Activated CD4-positive, alpha-beta T cell treated with anti-CD3 and anti-CD28 coated beads for 1 hour (primary cell): Measurements from ENCODE around the gene EEF1A2.
"Not testable (repeated sequence)": the region's sequence is repeated elsewhere in the genome, so short reads cannot be mapped to it uniquely, and the experiment has no call there.

Experiments
- DNase-seq: peaks from one replicate; pipeline ENCODE4 v3.0.0-alpha.2; 2020

Gene EEF1A2

GRCh38 chr20:63519668-63520503, 21.0 kb upstream of the EEF1A2 start:
- peak; percentile 47 for DNase-seq

- DNase-seq = no peak
Measured at GRCh38 chr20:63518946-63519667, 20.2 kb upstream of the EEF1A2 start.

DNA sequence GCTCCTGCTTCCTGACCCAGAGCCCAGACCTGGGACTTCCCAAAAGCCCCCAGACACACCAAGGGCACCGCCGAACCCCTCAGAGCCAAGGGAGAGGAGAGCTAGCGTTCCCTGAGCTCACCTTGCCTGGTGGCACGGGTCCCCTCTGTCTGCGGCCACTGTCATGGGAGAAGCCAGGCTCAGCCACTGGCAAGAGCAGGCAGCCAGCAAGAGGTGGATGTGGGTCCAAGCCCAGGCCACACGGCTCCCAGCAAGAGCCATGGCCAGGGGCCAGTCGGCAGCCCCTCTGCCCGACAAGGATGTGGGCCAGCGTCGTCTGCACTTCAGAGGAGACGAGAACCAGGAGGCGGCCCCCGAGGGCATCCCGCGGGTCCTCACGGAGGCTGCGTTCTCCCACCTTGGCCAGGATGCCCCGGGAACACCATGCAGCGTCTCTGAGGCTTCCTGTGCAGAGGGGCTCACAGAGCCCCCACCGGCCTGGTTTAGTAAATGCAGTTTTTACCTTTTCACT, 19.5 kb upstream of the EEF1A2 start:
- DNase-seq = no peak

DNA sequence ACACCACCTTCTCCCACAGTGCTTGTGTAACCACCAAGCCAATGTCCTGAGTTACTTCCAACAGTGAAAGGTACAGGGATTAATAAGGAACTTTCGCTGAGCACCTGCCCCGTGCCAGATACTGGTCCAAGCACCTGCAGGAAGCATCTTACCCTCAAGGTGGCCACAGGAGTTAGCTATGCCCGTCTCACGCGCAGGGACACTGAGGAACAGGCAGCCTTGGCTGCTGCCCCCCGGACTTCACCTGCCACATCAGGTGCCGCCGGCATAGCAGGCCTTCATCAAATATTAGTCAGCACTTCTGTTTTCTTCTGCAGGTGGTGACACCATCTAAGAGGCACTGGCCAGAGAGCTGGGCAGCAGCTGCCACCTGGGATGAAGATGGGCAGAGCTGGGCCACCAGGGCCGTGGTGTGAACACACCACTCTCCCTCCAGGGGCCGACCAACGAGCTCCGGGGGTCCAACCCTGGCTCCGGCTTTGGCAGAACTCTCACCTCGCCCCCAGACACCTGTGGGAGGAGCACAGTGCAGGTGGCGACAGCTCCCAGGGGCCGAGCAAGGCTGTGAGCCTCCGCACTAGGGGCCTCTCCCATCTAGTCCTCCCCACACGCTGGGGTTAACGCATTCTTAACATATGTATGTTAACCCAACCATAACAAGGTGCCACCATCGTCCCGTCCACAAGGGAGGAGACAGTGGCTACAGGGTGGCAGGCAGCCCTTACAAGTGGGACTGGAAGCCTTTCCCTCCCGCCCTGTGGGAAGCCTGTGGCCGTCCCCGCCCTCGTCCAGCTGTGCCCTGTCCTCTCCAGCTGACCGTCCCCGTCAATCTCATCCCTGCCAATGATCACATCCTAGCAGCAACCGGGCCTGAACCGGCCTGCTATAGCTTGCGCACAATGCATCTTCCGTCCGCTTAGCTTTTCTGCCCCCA, 18.8 kb upstream of the EEF1A2 start:
- DNase-seq = no peak

DNA sequence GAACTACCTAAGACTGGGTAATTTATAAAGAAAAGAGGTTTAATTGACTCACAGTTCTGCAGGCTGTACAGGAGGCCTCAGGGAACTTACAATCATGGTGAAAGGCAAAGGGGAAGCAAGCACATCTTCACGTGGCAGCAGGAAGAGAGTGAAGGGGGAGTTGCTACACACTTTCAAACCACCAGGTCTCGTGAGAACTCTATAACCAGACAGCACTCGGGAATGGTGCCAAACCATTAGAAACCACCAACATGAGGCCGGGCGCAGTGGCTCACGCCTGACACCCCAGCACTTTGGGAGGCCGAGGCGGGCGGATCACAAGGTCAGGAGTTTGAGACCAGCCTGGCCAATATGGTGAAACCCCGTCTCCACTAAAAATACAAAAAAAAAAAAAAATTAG, 15.6 kb upstream of the EEF1A2 start:
- DNase-seq = not testable (repeated sequence)

GRCh38 chr20:63513207-63513606, 14.3 kb upstream of the EEF1A2 start:
- no peak for DNase-seq

- DNase-seq = no peak
Measured at GRCh38 chr20:63509088-63509564, 10.2 kb upstream of the EEF1A2 start.

- no peak for DNase-seq
Measured at GRCh38 chr20:63508072-63508768, 9.3 kb upstream of the EEF1A2 start.

DNA sequence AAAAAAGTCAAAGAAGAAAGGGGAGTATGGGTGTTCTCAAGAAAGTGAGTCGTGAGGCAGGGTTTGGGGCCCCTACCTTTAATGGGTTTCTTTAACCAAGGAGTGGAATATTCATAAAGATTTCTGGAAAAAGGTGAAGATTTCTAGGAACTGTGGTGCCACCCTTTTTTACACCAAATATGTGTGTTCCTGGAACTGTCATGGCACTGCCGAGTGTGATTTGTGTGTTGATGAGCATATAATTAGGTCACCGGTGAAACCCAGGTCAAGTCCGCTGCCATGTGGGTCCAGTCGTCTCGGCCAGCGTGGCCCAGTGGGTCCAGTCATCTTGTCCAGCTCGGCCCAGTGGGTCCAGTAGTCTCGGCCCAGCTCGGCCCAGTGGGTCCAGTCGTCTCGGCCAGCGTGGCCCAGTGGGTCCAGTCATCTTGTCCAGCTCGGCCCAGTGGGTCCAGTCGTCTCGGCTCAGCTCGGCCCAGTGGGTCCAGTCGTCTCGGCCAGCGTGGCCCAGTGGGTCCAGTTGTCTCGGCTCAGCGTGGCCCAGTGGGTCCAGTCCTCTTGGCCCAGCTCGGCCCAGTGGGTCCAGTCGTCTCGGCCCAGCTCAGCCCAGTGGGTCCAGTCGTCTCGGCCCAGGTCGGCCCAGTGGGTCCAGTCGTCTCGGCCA, 8.3 kb upstream of the EEF1A2 start:
- DNase-seq = no peak

DNA sequence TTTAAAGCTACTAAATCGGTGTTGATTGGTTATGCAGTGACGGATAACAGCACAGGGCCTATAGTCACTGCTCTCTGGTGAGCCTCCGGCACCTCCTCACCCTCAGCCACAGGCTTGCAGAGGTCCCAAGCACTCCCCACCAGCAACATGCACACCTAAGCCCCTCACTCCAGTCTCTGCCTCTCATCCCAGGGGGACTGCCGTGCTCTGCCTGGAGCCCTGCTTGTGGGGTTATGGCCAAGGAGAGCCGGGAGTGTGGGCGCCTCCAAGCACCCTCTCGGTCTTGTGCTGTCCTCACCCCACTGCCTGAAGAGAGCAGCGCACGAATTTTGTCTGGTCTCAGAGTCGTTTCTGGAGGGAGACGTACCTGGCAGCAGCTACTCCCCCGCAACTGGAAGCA, 6.8 kb upstream of the EEF1A2 start:
- no peak for DNase-seq

DNA sequence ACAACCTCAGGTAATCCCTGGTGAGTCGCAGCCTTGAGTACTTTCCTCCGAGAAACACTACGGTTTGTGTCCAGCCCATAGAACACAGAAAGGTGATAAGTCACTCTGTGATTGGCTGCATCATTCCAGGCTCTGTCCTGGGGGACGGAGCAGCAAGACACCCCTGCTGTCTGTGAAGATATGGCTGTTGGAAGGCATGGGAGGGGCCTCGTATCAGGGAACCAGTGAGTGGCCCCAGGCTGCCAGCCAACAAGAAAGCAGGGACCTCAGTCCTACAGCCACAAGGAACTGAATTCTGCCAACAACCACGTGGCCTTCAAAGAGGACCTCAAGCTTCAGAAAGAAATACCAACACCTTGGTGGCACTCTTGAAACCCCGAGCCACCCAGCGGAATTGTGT, 6.4 kb upstream of the EEF1A2 start:
- DNase-seq = no peak

DNA sequence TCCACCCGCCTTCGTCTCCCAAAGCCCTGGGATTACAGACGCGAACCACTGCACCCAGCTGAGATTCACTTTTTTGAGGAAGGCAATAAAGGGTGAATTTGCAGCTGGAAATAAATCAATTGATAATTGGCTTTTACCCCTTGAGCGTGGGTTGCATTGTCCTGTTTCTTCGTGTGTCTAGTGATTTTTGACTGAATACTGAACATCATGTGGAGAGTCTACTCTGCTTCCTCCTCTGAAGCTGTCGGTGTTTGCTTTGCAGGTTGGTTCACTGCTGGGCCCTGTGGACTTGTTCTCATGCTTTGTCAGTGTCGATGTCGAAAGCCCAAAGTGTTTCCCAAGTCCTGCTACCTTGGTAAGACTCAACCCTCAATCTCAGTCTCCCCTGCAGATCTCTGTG, 5.8 kb upstream of the EEF1A2 start:
- no peak for DNase-seq

DNA sequence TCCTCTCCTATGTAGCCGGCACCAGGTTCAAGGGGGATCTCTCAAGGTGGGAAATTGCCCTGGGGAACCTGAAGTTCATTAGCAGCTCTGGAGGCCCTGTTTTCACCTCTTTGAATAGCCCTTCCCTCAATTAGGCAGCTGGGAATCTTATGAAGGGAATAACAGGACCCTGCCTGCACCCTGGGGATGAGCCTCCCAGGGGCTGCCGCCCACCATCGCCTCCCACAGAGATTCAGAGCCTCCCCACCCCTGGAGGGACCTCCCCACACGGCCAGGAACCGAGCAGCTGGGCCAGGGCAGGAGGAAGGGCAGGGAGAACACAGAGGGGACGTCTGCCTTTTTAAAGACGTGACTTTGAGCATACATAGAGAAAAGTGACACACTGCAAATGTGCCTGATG, 4.6 kb upstream of the EEF1A2 start:
- no peak for DNase-seq

GRCh38 chr20:63502671-63503172, 3.8 kb upstream of the EEF1A2 start:
- DNase-seq = no peak

- no peak for DNase-seq
Measured at GRCh38 chr20:63501818-63502670, 3.2 kb upstream of the EEF1A2 start.

GRCh38 chr20:63500902-63501817, 2.3 kb upstream of the EEF1A2 start:
- no peak for DNase-seq

DNA sequence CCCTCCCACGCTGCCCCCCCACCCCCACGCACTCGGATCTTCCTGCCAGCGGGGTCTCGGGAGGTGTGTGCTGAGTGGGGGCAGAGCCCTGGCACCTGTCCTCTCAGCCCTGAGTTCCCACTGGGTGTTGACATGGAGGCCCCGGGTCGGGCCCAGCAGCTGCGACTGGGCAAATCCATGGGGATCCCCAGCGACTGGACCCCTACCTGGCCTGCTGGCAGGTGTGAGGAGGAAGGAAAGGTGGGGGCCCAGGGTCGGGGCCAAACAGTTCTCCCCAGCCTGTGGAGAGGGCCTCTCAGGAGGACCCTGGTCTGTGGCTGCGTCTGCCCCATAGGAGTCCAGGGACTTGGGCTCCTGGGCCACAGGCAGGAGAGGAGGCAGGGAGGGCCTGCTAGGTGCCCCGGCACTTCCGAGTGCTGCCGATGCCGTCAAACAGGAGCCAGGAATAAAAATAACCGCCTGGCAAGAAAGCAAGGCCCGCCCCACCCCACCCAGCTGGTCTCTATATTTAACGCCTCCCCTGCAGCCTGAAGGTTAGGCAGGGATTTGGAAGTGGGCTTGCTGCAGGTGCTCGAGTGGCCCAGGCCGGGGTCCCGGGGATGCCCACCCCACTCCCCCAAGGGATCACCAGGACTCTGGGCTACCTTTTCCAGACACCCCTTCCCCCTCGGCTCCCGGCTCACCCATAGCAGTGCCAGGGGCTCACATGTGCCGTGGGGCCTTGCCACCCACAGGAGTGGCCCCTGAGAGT, 1.4 kb upstream of the EEF1A2 start:
- no peak for DNase-seq

DNA sequence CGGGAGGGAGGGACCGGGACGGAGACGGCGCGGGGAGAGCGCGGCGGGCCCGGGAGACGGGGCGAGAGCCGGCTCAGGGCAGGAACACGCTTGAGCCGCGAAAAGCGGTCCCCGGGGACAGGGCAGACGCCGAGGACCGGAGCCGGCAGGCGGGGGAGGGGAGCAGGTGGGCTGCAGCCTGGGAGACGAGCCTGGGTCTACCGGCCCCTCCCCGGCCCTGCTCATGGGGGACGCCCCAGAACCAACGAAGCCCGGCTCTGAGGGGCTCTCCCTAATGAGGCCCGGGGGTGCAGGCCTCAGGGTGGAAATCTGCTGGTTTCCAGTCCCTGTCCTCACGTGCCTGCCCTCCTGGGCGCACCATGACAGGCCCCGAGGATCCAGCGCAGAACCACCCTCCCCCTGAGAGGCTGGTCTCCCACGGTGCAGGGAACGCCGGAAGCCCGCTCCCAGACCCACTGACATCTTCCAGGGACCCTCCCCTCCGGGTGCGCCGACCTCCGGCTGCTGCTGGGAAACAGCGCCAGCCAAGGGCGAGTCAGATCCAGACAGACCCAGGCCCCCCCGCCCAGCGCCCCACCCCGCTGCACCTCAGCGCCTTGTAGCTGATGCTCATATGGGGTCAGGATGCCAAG, 571 bp upstream of the EEF1A2 start:
- DNase-seq = no peak
